ENCODE data around the gene METTL13. TPM values are rescaled to one million over a fixed set of nuclear protein-coding genes. Genes with fewer than 3 reads are reported as not detected.

Gene METTL13
- polyA plus RNA-seq, 4 donors = 30.5 to 39.5 (median 33.3) TPM

DNA sequence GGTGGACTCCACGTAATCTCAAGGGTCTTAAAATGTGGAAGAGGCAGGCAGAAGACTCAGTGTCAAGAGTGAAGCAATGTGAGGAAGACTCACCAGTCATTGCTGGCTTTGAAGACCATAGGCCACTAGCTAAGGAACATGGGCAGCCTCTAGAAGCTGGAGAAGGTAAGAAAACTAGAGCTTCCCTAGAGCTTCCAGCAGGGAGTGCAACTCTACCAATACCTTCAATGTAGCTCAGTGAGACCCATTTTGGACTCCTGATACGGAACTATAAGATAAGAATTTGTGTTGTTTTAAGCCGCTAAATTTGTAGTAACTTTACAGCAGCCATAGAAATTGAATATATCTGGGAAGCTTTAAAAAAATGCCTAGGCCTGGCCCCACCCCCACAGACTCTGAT, 18.9 kb downstream of the METTL13 start:
- DNase-seq (ENCODE audit: low read depth in 4 of 4, low spot score in 3 of 4) = no peak

DNA sequence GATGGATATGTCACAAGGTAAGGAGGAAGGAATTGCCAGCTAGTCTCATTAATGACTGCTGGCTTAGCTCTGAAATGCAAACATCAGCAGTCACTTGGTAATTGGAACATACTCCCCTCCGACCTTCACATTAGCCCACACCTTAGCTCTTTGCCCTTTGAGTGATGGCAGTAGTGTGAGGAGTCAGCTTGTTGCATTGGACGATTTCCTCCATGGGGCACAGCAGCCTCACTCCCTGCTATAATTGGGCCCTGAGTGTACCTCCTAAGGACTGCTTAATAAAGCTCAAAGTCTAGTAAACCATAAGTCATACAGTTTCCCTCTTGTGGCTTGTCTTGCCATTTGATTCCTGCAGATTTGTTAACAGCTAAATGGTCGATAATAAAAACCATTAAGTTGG, 19.4 kb downstream of the METTL13 start:
- DNase-seq (ENCODE audit: low read depth in 4 of 4, low spot score in 3 of 4) = no peak

DNA sequence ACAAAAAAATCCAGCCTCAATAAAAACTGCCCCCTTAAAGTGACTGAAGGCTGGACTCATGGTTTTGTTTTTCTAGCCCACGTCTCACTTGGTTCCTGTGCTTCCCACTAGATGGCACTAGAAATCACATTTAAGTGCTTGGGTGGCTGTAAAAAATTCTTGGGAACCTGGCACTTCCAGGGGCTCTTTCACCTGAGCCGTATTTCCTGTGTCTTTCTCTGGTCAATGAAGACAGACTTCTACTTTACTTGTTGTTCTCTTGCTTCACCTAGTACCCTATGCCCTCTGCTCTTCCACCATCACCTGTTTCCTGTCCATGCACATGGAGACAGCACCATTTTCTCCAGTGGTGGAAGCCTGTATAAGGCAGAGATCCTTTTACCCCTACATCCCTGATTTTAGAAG, 20.0 kb downstream of the METTL13 start:
- DNase-seq (ENCODE audit: low read depth in 4 of 4, low spot score in 3 of 4) = peak in 2 of 4 donors; percentile 24 to 44

DNA sequence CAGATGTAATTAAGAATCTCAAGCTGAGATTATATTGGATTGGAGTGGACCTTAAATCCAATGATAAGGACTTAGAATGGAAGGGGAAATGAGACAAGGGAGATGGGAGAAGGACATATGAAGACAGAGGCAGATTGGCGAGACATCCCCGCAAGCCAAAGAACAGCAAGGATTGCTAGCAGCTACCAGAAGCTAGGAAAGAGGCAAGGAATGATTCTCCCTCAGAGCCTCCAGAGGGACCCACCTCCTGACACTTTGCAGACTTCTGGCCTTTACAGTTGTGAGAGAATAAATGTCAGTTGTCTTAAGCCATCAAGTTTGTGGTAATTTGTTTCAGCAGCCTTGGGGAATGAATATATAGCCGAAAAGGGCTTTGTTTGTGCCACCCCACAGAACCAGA, 20.7 kb downstream of the METTL13 start:
- DNase-seq (ENCODE audit: low read depth in 4 of 4, low spot score in 3 of 4) = no peak

DNA sequence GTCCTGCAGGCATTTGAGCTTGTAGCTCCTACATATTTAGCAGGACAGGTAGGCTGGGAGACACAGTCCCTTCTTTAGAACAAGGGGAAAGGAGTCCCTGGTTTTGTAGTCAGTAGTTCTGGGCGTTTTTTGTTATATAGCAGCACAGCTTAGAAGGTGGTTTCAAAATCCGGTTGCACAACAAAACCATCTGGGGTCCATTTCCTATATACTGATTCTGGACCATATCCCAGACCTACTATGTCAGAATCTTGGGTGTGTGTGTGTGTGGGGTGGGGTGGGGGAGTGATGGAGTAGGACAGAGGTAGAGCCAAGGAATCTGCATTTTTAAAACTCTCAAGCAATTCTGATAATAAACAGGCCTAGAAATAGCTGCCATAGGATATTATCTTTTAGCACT, 21.6 kb downstream of the METTL13 start:
- no peak for DNase-seq (ENCODE audit: low read depth in 4 of 4, low spot score in 3 of 4)

DNA sequence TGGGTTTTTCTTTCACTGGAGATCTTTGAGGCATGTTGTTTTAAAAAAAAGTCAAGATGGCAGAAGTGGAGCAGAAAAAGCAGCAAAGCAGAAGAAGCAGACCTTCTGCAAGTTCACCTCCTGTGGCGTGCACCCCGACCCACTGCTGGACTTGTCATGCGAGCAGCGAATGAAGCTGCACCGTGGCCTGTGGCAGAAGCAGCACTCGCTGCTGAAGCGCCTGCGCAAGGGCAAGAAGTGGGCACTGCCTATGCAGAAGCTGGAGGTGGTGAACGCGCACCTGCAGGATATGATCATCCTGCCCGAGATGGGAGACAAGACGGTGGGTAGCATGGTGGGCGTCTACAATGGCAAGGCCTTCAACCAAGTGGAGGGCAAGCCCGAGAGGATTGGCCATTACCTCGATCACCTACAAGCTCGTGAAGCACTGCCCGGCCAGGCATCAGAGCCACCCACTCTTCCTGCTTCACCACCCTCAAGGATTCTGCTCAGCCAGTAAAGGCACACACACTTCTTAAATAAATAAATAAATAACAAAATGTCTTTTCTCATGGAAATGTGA, 22.1 kb downstream of the METTL13 start:
- no peak for DNase-seq (ENCODE audit: low read depth in 4 of 4, low spot score in 3 of 4)

DNA sequence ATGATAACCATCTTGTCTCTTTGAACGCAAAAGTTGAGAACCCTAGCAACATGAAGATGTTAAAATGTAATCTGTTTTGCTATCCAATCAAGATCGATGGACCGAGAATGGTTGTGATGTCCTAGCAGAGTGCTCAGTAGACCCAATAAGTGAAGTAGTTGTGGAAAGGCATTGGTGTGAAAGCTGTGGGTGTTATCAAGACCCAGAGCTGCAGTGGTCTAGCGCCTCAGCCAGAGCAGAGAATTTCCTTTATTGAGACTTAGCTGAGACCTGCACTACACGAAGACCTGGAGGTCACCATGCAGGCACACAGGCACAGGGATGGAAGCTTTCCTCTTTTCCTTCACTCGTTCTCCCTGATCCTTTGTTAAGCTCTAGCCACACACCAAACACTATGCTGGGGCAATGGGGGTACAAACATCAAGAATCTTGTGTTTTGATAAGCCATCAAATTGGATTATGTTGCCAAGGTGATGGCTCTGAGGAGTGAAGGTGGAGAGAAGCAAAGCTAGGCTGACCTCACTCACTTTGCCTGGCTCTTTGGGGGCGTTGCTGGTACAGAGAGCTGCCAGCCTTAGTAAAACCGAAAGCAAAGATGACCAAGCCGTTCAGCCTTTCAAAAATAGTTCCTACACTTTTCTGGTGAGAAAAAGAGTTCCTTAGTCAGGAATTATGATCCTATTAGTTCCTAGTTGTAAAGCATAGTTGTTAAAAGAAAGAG, 24.1 kb downstream of the METTL13 start:
- DNase-seq (ENCODE audit: low read depth in 4 of 4, low spot score in 3 of 4) = no peak

DNA sequence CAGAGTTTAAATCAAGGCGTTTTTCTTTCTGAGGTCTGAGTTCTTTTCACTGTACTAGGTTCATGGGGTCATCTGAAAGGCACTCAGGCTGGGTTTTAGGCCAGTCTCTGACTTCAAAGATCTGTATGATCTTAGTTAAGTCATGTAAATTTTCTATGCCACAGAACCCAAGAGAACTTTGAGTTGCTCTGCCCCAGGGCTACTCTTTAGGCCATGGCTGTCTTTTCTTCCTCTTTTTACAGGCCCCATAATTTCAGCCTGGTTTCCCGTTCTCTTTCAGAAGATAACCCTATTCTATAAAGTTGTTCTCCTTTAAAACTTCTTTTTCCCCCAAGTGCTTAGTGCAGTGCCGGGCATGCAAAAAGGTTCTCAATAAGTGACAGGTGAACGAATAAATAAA, 26.1 kb downstream of the METTL13 start:
- DNase-seq (ENCODE audit: low read depth in 4 of 4, low spot score in 3 of 4) = no peak

DNA sequence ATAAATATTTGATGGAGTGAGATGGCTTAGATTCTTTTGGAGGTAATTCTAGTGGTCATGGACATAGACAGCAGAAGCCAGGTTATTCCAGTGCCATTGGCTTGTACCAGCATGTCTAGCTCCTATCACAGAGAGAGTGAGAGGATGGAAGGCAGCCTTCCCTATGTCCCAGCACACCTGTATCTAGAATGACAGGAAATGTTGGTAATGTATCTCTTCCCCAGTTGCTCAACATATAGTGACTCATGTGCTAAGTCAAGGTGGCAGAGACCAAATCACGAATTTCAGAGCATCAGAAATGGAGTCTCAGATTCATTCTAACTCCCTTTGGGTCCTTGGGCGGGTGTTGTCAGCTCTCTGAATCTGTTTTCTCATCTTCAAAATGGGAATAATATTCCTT, 28.4 kb downstream of the METTL13 start:
- DNase-seq (ENCODE audit: low read depth in 4 of 4, low spot score in 3 of 4) = no peak

DNA sequence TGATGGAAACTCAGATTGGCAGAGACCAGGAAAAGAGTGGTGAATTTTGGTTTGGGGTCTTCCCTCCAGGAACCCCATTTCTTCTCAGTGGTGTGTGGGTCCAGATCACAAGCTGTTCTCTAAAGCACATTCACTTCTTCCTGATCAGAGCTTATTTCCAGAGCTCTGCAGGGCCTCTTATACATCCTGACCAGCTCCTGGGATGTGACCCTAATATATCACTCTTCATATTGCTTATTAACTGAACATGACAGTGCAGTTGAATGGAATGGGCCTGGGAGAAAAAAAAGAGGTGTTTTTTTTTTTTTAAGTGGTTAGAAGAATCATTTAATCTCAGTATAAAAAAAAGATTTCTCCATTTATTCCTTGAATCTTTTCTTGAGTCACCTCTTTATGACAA, 30.2 kb downstream of the METTL13 start:
- no peak for DNase-seq (ENCODE audit: low read depth in 4 of 4, low spot score in 3 of 4)

DNA sequence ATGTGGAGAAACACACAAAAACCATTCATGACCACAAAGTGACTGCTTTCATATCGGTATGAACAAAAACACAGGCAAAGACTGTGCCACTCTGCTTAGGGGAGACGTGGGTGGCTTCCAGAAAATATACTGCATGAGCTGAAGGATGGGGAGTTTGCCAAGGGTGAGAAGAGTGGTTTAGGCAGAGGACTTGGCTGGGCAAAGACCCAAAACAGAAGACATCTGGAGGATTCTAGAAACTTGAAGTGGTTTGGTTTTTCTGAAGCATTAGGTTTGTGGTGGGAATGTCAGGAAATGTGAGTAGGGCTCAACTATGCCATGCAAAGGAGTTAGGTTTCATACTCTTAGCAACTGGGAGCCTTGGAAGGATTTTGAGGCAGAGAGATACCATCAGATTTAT, 33.2 kb downstream of the METTL13 start:
- no peak for DNase-seq (ENCODE audit: low read depth in 4 of 4, low spot score in 3 of 4)

DNA sequence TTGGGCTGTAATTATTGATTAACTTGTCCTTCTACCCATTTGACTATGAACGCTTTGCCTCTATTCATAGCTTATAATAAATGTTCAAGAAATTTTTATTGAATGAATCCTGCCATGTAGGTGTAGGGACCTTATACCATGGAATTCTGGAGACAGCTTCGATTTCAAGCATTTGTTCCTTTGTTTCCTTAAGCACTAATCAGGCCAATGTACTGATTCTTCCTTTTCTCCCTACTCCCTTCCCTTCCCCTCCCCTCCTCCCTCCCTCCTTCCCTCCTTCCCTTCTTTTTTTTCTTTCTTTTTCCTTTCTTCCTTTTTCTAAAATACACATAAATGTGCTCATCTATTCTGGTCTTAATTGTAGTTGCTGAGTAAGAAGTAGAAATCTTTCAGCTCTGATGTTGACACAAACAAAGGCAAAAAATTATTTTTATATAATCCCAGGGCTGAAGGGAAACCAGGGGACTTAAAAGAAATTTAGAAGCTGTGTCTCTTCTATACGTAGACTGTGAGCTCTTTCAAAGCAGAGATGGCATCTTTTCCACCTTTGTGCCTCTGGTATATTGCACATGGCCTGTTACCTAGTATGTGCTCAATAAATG, 34.9 kb downstream of the METTL13 start:
- DNase-seq (ENCODE audit: low read depth in 4 of 4, low spot score in 3 of 4) = no peak

DNA sequence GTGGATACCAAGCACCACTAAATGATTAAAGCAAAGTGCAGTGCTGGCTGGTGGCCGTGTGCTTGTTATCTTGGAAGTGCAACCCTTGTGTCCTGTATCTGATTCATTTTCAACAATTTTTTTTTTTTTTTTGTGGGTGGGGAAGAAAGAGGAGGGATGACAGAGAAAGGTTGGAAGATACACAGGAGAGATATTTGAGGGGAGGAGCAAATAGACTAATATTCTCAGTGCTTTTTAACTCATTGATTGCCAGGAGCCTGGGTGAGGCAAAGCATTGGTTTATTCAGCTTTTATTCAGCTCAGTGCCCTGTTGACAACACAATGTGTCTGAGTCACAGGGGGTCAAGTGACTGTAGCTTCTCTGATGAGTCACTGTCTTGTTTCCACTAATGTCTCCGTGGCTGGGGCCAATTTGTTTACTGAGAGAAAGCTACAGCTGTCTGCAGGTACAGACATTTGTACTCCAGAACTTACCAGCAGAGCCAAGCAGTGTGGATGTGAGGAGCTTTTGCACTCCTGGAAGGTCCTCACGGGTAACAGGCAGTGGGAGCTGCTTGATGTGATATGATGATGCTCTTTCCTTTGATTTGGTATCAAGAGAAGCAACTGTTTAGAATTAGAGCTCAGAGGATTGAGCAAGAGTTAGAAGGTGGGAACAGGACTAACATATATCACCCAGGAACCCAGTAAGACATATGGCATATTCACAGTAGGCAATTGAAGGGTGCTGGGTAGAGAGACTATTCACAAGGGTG, 36.2 kb downstream of the METTL13 start:
- DNase-seq (ENCODE audit: low read depth in 4 of 4, low spot score in 3 of 4) = no peak

DNA sequence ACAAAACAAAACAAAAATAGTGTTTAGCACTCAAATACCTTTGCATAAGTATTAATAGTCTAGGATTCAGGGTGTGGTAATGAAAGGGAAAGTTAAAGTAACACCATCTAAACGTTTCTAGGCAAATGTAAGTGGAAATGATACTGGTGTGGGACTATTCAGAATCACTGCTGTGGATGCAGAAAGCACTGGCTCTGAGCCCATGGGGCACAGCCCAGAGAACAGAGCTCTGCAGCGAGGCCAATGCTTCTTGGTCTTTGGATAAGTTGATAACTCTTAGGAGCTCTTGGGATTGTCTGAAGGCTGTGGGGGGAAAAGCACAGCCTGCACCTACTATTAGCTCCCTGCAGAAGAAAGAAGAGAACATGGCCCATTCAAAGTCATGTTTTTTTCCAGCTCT, 38.5 kb downstream of the METTL13 start:
- DNase-seq (ENCODE audit: low read depth in 4 of 4, low spot score in 3 of 4) = no peak

DNA sequence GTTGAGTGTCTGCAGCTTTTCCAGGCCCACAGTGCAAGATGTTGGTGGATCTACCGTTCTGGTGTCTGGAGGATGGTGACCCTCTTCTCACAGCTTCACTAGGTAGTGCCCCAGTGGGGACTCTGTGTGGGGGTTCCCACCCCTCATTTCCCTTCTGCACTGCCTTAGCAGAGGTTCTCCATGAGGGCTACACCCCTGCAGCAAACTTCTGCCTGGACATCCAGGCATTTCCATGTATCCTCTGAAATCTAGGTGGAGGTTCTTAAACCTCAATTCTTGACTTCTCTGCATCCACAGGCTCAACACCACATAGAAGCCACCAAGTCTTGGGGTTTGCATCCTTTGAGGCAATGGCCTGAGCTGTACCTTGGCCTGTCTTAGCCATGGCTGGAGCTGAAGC, 45.5 kb downstream of the METTL13 start:
- DNase-seq (ENCODE audit: low read depth in 4 of 4, low spot score in 3 of 4) = no peak

DNA sequence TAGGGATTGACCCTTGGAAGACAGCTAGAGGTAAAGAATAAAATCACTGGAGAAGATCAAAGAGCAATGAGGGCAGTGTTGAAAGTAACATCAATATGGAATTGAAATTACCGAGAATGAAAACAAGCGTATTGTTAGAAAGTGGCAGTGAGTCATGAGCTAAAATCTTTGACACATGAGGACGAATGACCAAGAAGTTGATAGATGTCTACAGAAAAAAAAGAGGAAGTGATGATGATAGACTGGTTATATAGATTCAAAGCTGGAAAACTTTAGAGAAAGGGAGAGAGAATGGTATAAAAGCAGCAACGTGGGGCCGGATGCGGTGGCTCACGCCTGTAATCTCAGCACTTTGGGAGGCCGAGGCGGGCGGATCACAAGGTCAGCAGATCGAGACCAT, 47.3 kb downstream of the METTL13 start:
- no peak for DNase-seq (ENCODE audit: low read depth in 4 of 4, low spot score in 3 of 4)

DNA sequence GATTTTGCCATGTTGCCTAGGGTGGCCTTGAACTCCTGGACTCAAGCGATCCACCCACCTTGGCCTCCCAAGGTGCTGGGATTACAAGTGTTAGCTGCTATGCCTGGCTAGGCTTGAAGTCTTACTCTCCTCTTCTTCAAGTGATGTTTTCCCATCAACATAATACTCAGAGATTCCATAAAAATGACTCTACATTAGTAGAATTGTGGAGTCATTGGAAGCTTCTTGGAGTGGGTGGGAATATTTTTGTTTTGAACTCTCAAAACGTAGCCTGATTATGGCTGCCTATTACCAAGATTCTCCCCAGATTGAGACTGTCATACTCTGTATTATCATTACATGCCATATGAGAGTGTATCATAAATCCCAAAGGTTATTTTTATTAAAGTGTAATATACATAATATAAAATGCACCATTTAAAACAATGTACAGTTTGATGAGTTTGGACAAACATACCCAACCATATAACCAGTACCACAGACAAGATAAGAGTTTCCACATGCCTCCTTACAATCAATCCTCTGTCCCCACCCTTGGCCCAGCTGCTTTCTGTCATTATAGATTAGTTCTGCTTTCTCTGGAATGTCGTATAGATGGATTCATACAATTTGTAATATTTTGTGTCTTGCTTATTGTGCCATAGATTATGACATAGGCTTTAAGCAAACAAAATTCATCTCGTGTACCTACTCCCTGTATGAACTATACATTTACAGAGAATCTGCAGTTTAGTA, 51.8 kb downstream of the METTL13 start:
- no peak for DNase-seq (ENCODE audit: low read depth in 4 of 4, low spot score in 3 of 4)

DNA sequence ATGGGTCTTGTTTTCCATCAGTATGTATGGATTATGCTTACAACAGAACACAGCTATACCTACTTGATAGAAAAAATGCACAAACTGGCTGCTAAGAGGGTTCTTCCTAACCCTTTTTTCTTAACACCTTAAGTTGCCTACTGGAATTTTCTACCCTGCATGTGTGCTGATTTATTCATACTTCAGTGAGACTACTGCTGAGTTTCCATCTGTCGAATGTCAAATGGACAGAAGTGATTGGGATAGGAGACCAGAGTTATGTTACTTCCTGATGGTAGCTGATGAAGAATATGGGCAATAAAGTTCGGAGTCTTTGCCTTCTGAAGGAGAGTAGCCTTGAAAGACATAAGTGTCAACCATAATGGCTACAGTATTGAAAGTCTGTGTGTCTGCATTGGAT, 53.4 kb downstream of the METTL13 start:
- DNase-seq (ENCODE audit: low read depth in 4 of 4, low spot score in 3 of 4) = no peak

DNA sequence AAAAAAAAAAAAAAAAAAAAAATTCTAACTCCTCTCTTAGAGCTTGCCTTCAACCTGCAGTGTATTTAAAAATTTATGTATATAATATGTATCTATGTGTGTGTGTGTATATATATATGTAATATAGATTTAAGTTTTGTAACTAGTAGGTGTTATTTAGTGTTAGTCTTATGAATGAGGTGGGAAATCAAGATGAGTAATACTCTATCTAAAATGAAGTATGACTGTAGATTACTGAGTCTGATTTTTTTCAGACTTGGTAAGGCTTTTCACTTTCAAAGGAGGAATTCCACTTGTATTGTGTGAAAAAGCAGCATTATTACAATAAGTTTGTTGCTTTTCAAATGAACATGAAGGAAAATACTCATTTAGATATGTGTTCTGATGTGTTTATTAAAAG, 54.4 kb downstream of the METTL13 start:
- DNase-seq (ENCODE audit: low read depth in 4 of 4, low spot score in 3 of 4) = no peak

DNA sequence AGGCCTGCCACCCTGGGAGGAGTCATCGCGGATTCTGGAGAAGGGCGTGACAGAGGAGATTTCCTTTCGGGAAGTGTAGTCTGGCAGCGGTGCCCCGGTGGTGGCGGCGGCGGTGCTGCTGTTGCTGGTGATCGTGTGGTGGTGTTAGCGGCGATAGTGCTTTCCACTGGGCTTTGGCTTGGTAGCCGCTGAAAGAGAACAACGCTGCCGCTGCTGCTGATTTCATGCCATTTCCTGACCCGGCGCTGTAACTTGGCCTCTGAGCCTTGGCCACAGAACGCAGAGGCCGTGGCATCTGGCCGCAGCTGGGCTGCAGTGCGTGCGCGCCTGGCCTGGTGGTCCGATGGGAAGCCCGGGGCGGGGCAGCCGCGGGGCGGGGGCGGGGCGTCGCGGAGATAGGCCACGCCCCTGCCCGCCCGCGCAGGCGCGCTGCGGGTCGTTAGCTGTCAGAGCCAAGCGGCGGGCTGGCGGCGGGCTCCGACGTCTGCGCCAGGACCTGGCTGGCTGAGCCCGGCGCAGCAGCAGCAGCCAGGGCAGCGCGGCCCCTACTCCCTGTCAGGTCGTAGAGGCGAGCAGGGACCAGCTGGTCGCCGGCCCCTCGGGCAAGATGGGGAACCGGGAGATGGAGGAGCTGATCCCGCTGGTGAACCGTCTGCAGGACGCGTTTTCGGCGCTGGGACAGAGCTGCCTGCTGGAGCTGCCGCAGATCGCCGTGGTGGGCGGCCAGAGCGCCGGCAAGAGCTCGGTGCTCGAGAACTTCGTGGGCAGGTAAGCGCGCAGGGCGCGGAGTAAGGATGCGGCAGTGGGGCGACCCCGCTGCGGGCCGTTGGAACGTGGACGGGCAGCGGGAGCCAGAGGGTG, 59.8 kb downstream of the METTL13 start, which contains the start of gene DNM3:
Gene DNM3 (plus strand): TSS at position 449 of the 861 bp plus-strand sequence. CDS start 159 bp downstream, at position 608.
- peak; percentile 39 to 67 (median 60) for DNase-seq (ENCODE audit: low read depth in 4 of 4, low spot score in 3 of 4)
